ENCODE measurements around the gene RALGAPB. TPM values are rescaled to one million over a fixed set of nuclear protein-coding genes. Genes with fewer than 3 reads are reported as not detected.
"Not testable (repeated sequence)": the region's sequence is repeated elsewhere in the genome, so short reads cannot be mapped to it uniquely, and the experiment has no call there.

Gene RALGAPB
- total RNA-seq, 3 donors from 2014 or later, result 23.7 to 25.5 (median 24.8) TPM

DNA sequence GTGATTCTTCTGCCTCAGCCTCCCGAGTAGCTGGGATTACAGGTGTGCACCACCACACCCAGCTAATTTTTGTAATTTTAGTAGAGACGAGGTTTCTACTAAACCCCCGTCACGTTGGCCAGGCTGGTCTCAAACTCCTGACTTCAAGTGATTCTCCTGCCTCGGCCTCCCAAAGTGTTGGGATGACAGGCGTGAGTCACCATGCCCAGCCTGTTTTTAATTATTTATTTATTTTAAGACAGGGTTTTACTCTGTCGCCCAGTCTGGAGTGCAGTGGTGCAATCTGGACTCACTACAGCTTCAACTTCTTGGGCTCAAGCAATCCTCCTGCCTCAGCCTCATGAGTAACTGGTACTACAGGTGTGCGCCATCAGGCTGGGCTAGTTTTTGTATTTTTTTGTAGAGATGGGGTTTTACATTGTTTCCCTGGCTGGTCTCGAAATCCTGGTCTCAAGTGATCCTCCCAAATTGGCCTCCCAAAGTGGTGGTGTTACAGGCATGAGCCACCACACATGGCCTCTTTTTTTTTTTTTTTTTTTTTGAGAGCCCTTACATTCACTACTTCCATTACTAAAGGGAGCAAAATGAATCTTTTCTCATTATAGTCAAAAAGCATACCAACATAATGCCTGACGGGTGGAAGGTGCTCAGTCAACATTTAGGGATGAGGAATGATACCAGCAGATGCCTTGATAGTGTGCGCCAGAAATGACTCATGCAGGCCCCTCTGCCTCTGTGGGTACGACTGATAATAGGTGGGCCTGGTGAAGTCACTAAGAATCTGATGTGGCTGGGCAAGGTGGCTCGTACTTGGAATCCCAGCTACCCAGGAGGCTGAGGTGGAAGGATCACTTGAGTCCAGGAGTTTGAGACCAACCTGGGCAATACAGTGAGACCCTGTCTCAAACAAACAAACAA is 17.8 kb upstream of the RALGAPB start:
- Mint-ChIP-seq H3K36me3 (ENCODE audit: insufficient read depth) (peaks cover 15% of the 10 kb centered on the region), H3K4me1 (ENCODE audit: low read depth) (peaks cover 6% of the 10 kb centered on the region), H3K4me3 (no peak overlapping the region), H3K9me3 (no peaks in the 10 kb centered on the region), H3K27me3 (ENCODE audit: low read depth) (no peaks in the 10 kb centered on the region)
- ATAC-seq (no peak), DNase-seq (no peak)

- H3K4me1 Mint-ChIP-seq (ENCODE audit: low read depth), result no peaks in the 10 kb centered on the region
- no peak overlapping the region for H3K4me3 Mint-ChIP-seq
- no peak for ATAC-seq
- no peaks in the 10 kb centered on the region for H3K36me3 Mint-ChIP-seq (ENCODE audit: insufficient read depth)
- DNase-seq, result no peak
- H3K9me3 Mint-ChIP-seq, result no peaks in the 10 kb centered on the region
- H3K27me3 Mint-ChIP-seq (ENCODE audit: low read depth), result no peaks in the 10 kb centered on the region
These were observed 14.3 kb upstream of the RALGAPB start for GRCh38 chr20:38458314-38458713.

GRCh38 chr20:38460040-38460623 is 12.5 kb upstream of the RALGAPB start:
- H3K4me1 Mint-ChIP-seq (ENCODE audit: low read depth), result no peaks in the 10 kb centered on the region
- H3K9me3 Mint-ChIP-seq, result no peaks in the 10 kb centered on the region
- ATAC-seq (no peak), DNase-seq (no peak)
- H3K36me3 Mint-ChIP-seq (ENCODE audit: insufficient read depth), result no peaks in the 10 kb centered on the region
- no peaks in the 10 kb centered on the region for H3K27me3 Mint-ChIP-seq (ENCODE audit: low read depth)
- no peak overlapping the region for H3K4me3 Mint-ChIP-seq

GRCh38 chr20:38460631-38461030 is 12.0 kb upstream of the RALGAPB start:
- not testable (repeated sequence) for H3K27me3 Mint-ChIP-seq (ENCODE audit: low read depth); H3K36me3 Mint-ChIP-seq (ENCODE audit: insufficient read depth); H3K9me3 Mint-ChIP-seq; H3K4me1 Mint-ChIP-seq (ENCODE audit: low read depth); H3K4me3 Mint-ChIP-seq; ATAC-seq; DNase-seq

DNA sequence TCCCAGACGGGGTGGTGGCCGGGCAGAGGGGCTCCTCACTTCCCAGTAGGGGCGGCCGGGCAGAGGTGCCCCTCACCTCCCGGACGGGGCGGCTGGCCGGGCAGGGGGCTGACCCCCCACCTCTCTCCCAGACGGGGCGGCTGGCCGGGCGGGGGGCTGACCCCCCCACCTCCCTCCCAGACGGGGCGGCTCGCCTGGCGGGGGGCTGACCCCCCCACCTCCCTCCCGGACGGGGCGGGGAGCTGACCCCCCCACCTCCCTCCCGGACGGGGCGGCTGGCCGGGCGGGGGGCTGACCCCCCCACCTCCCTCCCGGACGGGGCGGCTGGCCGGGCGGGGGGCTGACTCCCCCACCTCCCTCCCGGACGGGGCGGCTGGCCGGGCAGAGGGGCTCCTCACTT is 11.5 kb upstream of the RALGAPB start:
- not testable (repeated sequence) for H3K36me3 Mint-ChIP-seq (ENCODE audit: insufficient read depth); H3K27me3 Mint-ChIP-seq (ENCODE audit: low read depth); H3K4me3 Mint-ChIP-seq; H3K9me3 Mint-ChIP-seq; DNase-seq; ATAC-seq; H3K4me1 Mint-ChIP-seq (ENCODE audit: low read depth)

DNA sequence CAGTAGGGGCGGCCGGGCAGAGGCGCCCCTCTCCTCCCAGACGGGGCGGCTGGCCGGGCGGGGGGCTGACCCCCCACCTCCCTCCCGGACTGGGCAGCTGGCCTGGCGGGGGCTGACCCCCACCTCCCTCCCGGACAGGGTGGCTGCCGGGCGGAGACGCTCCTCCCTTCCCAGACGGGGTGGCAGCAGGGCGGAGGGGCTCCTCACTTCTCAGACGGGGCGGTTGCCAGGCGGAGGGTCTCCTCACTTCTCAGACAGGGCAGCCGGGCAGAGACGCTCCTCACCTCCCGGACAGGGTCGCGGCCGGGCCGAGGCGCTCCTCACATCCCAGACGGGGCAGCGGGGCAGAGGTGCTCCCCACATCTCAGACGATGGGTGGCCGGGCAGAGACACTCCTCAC is 11.1 kb upstream of the RALGAPB start:
- H3K4me1 Mint-ChIP-seq (ENCODE audit: low read depth); H3K4me3 Mint-ChIP-seq; DNase-seq; H3K9me3 Mint-ChIP-seq; H3K36me3 Mint-ChIP-seq (ENCODE audit: insufficient read depth); H3K27me3 Mint-ChIP-seq (ENCODE audit: low read depth); ATAC-seq: not testable (repeated sequence)

- H3K27me3 Mint-ChIP-seq (ENCODE audit: low read depth), result no peaks in the 10 kb centered on the region
- no peaks in the 10 kb centered on the region for H3K4me1 Mint-ChIP-seq (ENCODE audit: low read depth)
- no peaks in the 10 kb centered on the region for H3K36me3 Mint-ChIP-seq (ENCODE audit: insufficient read depth)
- no peaks in the 10 kb centered on the region for H3K9me3 Mint-ChIP-seq
- DNase-seq, result no peak
- H3K4me3 Mint-ChIP-seq, result no peak overlapping the region
- ATAC-seq, result no peak
These were observed 6.5 kb upstream of the RALGAPB start for GRCh38 chr20:38466171-38466570.

- Mint-ChIP-seq H3K36me3 (ENCODE audit: insufficient read depth) (no peaks in the 10 kb centered on the region), H3K4me1 (ENCODE audit: low read depth) (peaks cover 3% of the 10 kb centered on the region), H3K4me3 (no peak overlapping the region), H3K9me3 (no peaks in the 10 kb centered on the region), H3K27me3 (ENCODE audit: low read depth) (no peaks in the 10 kb centered on the region)
- no peak for DNase-seq
- no peak for ATAC-seq
These were observed 5.7 kb upstream of the RALGAPB start for GRCh38 chr20:38466983-38467382.

DNA sequence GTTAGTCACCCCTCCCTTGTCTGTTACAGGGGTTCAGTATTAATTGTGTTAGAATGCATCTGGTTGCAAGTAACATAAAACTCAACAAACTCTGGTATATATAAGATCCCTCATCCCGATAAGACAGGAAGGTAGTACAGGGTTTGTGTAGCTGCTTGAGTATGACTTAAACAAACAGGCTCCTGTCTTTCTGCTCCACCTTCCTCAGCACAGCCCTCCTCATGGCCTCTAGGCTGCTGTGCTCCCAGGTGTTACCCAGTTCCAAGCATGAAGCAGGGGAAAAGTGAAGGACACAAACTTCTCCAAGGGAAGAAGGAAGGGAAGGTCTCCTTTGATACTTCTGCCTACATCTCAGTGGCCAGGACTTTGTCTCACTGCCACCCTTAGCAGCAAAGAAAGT is 1.4 kb upstream of the RALGAPB start:
- Mint-ChIP-seq H3K9me3 (no peaks in the 10 kb centered on the region), H3K36me3 (ENCODE audit: insufficient read depth) (peaks cover 5% of the 10 kb centered on the region), H3K27me3 (ENCODE audit: low read depth) (no peaks in the 10 kb centered on the region), H3K4me1 (ENCODE audit: low read depth) (peaks cover 38% of the 10 kb centered on the region), H3K4me3 (no peak overlapping the region)
- ATAC-seq, result no peak
- no peak for DNase-seq

DNA sequence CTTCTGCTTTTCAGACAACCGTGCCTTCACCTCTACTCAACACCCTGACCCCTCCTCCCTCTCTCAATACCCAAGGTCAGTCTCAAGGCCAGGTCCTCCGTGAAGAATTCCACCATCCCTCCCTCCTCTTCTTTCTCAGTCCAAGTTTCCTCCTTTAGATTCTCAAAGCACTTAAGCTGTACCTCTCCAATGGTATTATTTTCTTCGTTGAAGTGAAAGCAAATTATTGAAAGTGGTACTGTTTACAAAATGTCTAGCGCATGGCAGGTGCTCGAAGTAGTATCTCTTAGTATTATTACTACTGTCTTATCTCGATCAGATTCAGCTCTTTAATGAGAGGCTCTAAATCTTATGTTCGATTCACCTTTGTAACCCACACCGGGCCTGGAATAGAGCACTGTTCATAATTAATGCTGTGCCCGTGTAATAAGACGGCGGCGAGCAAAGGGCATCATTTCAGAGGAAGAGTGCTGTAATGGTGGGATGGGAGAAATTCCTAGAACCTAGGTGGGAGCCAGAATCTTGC is 593 bp upstream of the RALGAPB start:
- Mint-ChIP-seq H3K27me3 (ENCODE audit: low read depth) (no peaks in the 10 kb centered on the region), H3K9me3 (no peaks in the 10 kb centered on the region), H3K4me1 (ENCODE audit: low read depth) (peaks cover 45% of the 10 kb centered on the region), H3K4me3 (peak overlapping the region; percentile 88), H3K36me3 (ENCODE audit: insufficient read depth) (peaks cover 5% of the 10 kb centered on the region)
- DNase-seq (no peak), ATAC-seq (peak; percentile 1 to 3)

GRCh38 chr20:38473367-38473795 is 738 bp downstream of the RALGAPB start:
- H3K9me3 Mint-ChIP-seq, result no peaks in the 10 kb centered on the region
- no peaks in the 10 kb centered on the region for H3K27me3 Mint-ChIP-seq (ENCODE audit: low read depth)
- H3K36me3 Mint-ChIP-seq (ENCODE audit: insufficient read depth), result peaks cover 5% of the 10 kb centered on the region
- H3K4me1 Mint-ChIP-seq (ENCODE audit: low read depth), result peaks cover 54% of the 10 kb centered on the region
- H3K4me3 Mint-ChIP-seq, result peak overlapping the region; percentile 88
- DNase-seq (no peak), ATAC-seq (no peak)

- Mint-ChIP-seq H3K27me3 (ENCODE audit: low read depth) (no peaks in the 10 kb centered on the region), H3K9me3 (no peaks in the 10 kb centered on the region), H3K4me1 (ENCODE audit: low read depth) (peaks cover 63% of the 10 kb centered on the region), H3K4me3 (no peak overlapping the region), H3K36me3 (ENCODE audit: insufficient read depth) (peaks cover 19% of the 10 kb centered on the region)
- DNase-seq, result no peak
- ATAC-seq, result no peak
These were observed 5.1 kb downstream of the RALGAPB start for GRCh38 chr20:38477747-38478146.

- Mint-ChIP-seq H3K27me3 (ENCODE audit: low read depth) (no peaks in the 10 kb centered on the region), H3K4me1 (ENCODE audit: low read depth) (peaks cover 53% of the 10 kb centered on the region), H3K9me3 (no peaks in the 10 kb centered on the region), H3K36me3 (ENCODE audit: insufficient read depth) (peaks cover 19% of the 10 kb centered on the region), H3K4me3 (no peak overlapping the region)
- ATAC-seq (no peak), DNase-seq (no peak)
These were observed 7.0 kb downstream of the RALGAPB start for GRCh38 chr20:38479596-38479995.

- no peak overlapping the region for H3K4me3 Mint-ChIP-seq
- no peaks in the 10 kb centered on the region for H3K27me3 Mint-ChIP-seq (ENCODE audit: low read depth)
- peaks cover 30% of the 10 kb centered on the region for H3K36me3 Mint-ChIP-seq (ENCODE audit: insufficient read depth)
- DNase-seq (no peak), ATAC-seq (no peak)
- peaks cover 12% of the 10 kb centered on the region for H3K4me1 Mint-ChIP-seq (ENCODE audit: low read depth)
- H3K9me3 Mint-ChIP-seq, result no peaks in the 10 kb centered on the region
These were observed 12.4 kb downstream of the RALGAPB start for GRCh38 chr20:38485041-38485440.

DNA sequence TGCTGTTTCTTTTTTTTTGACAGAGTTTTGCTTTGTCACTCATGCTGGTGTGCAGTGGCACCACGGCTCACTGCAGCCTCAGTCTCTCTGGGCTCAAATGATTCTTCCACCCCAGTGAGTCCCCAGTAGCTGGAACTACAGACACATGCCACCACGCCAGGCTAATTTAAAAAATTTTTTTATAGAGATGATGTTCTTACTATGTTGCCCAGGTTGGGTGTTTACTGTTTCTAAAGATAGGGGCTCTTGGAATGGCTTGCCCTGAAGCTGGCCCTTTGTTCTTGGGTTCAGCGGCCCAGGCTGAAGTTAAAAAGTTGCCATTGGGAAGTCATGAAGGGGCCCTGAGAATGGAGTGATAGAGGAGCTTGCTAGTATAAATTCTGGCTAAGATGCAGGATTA is 16.5 kb downstream of the RALGAPB start:
- Mint-ChIP-seq H3K27me3 (ENCODE audit: low read depth) (no peaks in the 10 kb centered on the region), H3K4me1 (ENCODE audit: low read depth) (peaks cover 1% of the 10 kb centered on the region), H3K36me3 (ENCODE audit: insufficient read depth) (peaks cover 35% of the 10 kb centered on the region), H3K9me3 (no peaks in the 10 kb centered on the region), H3K4me3 (no peak overlapping the region)
- DNase-seq (no peak), ATAC-seq (no peak)

All from activated T-cell treated with anti-CD3 and anti-CD28 coated beads, Interleukin-2, amount 50 U/mL, for 4 hours (primary cell).